Endothelial cell of umbilical vein (primary cell): Measurements from ENCODE around the gene TXNIP. TPM values are rescaled to one million over a fixed set of nuclear protein-coding genes. Genes with fewer than 3 reads are reported as not detected.
A peak's percentile ranks its signal among the peaks of the same experiment; 100 is the strongest.

Experiments used
- BruUV-seq: library from RNA; stranded (reverse); fragments of 400-500 nt; replicated peaks from 2 replicates; lab custom pipeline; 2021; lab: Mats Ljungman, UMichigan
- CTCF ChIA-PET: fragments of 300-600, 350-600 bp; sonication (Branson Sonifier 250); formaldehyde crosslinking; loops from one replicate; lab custom pipeline; 2021; ENCODE audit warnings: antibody characterized with exemption, inconsistent platforms; lab: Charles Lee
- POLR2A ChIA-PET: fragments of 300-600, 350-600 bp; sonication (Branson Sonifier 250); formaldehyde crosslinking; loops from one replicate; lab custom pipeline; 2021; ENCODE audit warnings: antibody characterized with exemption, inconsistent platforms; lab: Charles Lee
- DNase-seq: peaks from one replicate; pipeline ENCODE4 v3.0.0-alpha.2; 2011; ENCODE audit warnings: low read depth, low spot score
- FAIRE-seq: peaks from 2 replicates; lab custom pipeline; 2011; peaks lifted over from hg19 to GRCh38; lab: Jason Lieb, UNC
- H2AFZ ChIP-seq: 2 replicates; pipeline ENCODE4 v1.6.0; 2012; ENCODE audit warnings: low read depth, low read length, control low read depth, inconsistent platforms
- H3K27ac ChIP-seq: 2 replicates; pipeline ENCODE4 v1.5.1; 2011; ENCODE audit warnings: low read depth, mild to moderate bottlenecking, control low read depth, low read length, moderate library complexity; ENCODE audit not compliant: insufficient read depth
- H3K27me3 ChIP-seq, 2 experiments: 2 replicates each; pipeline versions ENCODE4 v1.6.0 to v1.6.1; 2011; ENCODE audit warnings: low read length in 2 of 2, mixed read lengths in 1 of 2; ENCODE audit not compliant: control insufficient read depth in 2 of 2, insufficient read depth in 2 of 2
- H3K36me3 ChIP-seq, 2 experiments: 2 replicates in 1 of 2; 3 replicates in 1 of 2; pipeline ENCODE4 v1.5.1; 2011; ENCODE audit warnings: low read length in 2 of 2, mild to moderate bottlenecking in 1 of 2, moderate library complexity in 1 of 2; ENCODE audit not compliant: control insufficient read depth in 2 of 2, insufficient read depth in 2 of 2; ENCODE audit errors: extremely low read depth in 1 of 2
- H3K4me1 ChIP-seq: 3 replicates; pipeline ENCODE4 v1.5.1; 2011; ENCODE audit warnings: mild to moderate bottlenecking, low read length; ENCODE audit not compliant: control insufficient read depth, insufficient read depth; ENCODE audit errors: extremely low read depth
- H3K4me2 ChIP-seq: 2 replicates; pipeline ENCODE4 v1.6.1; 2011; ENCODE audit warnings: low read length, control low read depth, mixed read lengths; ENCODE audit not compliant: insufficient read depth
- H3K4me3 ChIP-seq, 3 experiments: fragments of 200-600 bp in 1 of 3; sonication (generic), shearing (Covaris generic) in 1 of 3; replicated peaks in 1 of 3; 2 replicates each; pipeline ENCODE4 v1.5.1; 2011 to 2016; ENCODE audit warnings: control low read depth in 3 of 3, low read length in 3 of 3, mild to moderate bottlenecking in 2 of 3, inconsistent platforms in 1 of 3, low read depth in 1 of 3, moderate library complexity in 1 of 3; ENCODE audit not compliant: insufficient read depth in 1 of 3
- H3K79me2 ChIP-seq: 2 replicates; pipeline ENCODE4 v1.6.0; 2012; ENCODE audit warnings: low read length, inconsistent platforms; ENCODE audit not compliant: control insufficient read depth, insufficient read depth
- H3K9ac ChIP-seq: replicated peaks from 2 replicates; pipeline ENCODE3; 2011; ENCODE audit warnings: low read length, control low read depth; ENCODE audit not compliant: insufficient read depth; ENCODE audit errors: extremely low read depth
- H3K9me1 ChIP-seq: replicated peaks from 3 replicates; pipeline ENCODE4 v1.6.0; 2011; ENCODE audit warnings: mild to moderate bottlenecking, low read length; ENCODE audit not compliant: control insufficient read depth, insufficient read depth; ENCODE audit errors: extremely low read depth
- H3K9me3 ChIP-seq: replicated peaks from 2 replicates; pipeline ENCODE4 v1.5.1; 2012; ENCODE audit warnings: low read length, inconsistent platforms; ENCODE audit not compliant: control insufficient read depth, insufficient read depth
- H4K20me1 ChIP-seq: replicated peaks from 2 replicates; pipeline ENCODE3; 2011; ENCODE audit warnings: mild to moderate bottlenecking, low read length; ENCODE audit not compliant: control insufficient read depth, insufficient read depth; ENCODE audit errors: extremely low read depth
- CTCF ChIP-seq, 2 donors: IDR thresholded peaks; 1 replicate in 1 of 2; 2 replicates in 1 of 2; pipeline ENCODE4 v1.5.1; 2011; ENCODE audit warnings: low read length in 2 of 2, mild to moderate bottlenecking in 2 of 2, moderate library complexity in 2 of 2, control low read depth in 1 of 2, inconsistent platforms in 1 of 2, low read depth in 1 of 2; ENCODE audit not compliant: insufficient read depth in 1 of 2; ENCODE audit errors: extremely low read depth in 1 of 2
- EZH2 ChIP-seq: IDR thresholded peaks from 2 replicates; pipeline ENCODE4 v1.6.1; 2012; ENCODE audit warnings: borderline replicate concordance, low read depth, mild to moderate bottlenecking, moderate library complexity, low read length, inconsistent platforms; ENCODE audit not compliant: severe bottlenecking
- FOS ChIP-seq: IDR thresholded peaks from 2 replicates; pipeline ENCODE4 v1.6.1; 2011; ENCODE audit warnings: mild to moderate bottlenecking, low read length, moderate library complexity, borderline replicate concordance; ENCODE audit not compliant: insufficient read depth
- GATA2 ChIP-seq: IDR thresholded peaks from 2 replicates; pipeline ENCODE4 v1.7.0; 2011; ENCODE audit warnings: low read depth, mild to moderate bottlenecking, moderate library complexity, mixed read lengths, low read length; ENCODE audit not compliant: insufficient read length, insufficient read depth
- JUN ChIP-seq: IDR thresholded peaks from 2 replicates; pipeline ENCODE4 v1.6.1; 2011; ENCODE audit warnings: borderline replicate concordance, low read depth; ENCODE audit not compliant: insufficient read length, insufficient read depth
- MAX ChIP-seq: IDR thresholded peaks from 2 replicates; pipeline ENCODE4 v1.6.1; 2011; ENCODE audit not compliant: insufficient read depth, insufficient read length
- MYC ChIP-seq: IDR thresholded peaks from one replicate; pipeline ENCODE4 v1.6.1; 2011; ENCODE audit warnings: mild to moderate bottlenecking, low read depth, low read length
- POLR2A ChIP-seq: IDR thresholded peaks from 2 replicates; pipeline ENCODE4 v1.6.1; 2012; ENCODE audit warnings: low read depth, mild to moderate bottlenecking, control low read depth, low read length
- POLR2AphosphoS5 ChIP-seq: IDR thresholded peaks from 2 replicates; pipeline ENCODE4 v1.6.1; 2012; ENCODE audit warnings: low read depth, mild to moderate bottlenecking, control low read depth, low read length, moderate library complexity; ENCODE audit not compliant: insufficient read depth
- dilution Hi-C: fragments of 300-500 bp; cut with MboI; formaldehyde crosslinking; loops from one replicate; pipeline ENCODE4 v1.15.0; 2019; ENCODE audit warnings: low sequenced_read_pairs; ENCODE audit not compliant: extremely low pct_ligation_motif_present
- intact Hi-C: fragments of 100-400 bp; cut with micrococcal nuclease; formaldehyde crosslinking; loops from one replicate; pipeline ENCODE4 v1.10.0; 2022
- polyA plus RNA-seq, 4 experiments: library from polyadenylated mRNA; depleted of rRNA in 3 of 4; stranded (reverse) in 3 of 4; unstranded in 1 of 4; fragments of >200 nt; gene quantifications; 2 replicates each; pipeline versions ENCODE4 v1.2.1 to v1.2.3, GENCODE V29; 2011 to 2012; ENCODE audit warnings: missing spikeins in 1 of 4
- total RNA-seq: library from RNA; stranded (reverse); gene quantifications from 2 replicates; pipeline ENCODE4 v1.2.3, GENCODE V29; 2021

The TXNIP gene
- total and polyA plus RNA-seq, 2 donors (not counting 3 experiments of a cell fraction or from before 2014, with no cell fraction given): 9.1 to 21.8 TPM

GRCh38 chr1:145995148-145995881 is 1.1 kb downstream of the TXNIP start:
- peaks cover 10% of the 10 kb centered on the region for H3K79me2 ChIP-seq
- H3K9me1 ChIP-seq: no peaks in the 10 kb centered on the region
- dilution Hi-C loops: no loop called here

More at GRCh38 chr1:145995148-145995881, 1.1 kb downstream of the TXNIP start:
- Histone ChIP-seq H3K36me3 (peaks cover 2 to 16% of the 10 kb centered on the region in 2 experiments), H3K27ac (no peak overlapping the region), H3K9ac (peak overlapping the region; percentile 49), H3K4me3 (peak overlapping the region; percentile 97 to 98 (median 98)), H4K20me1 (no peaks in the 10 kb centered on the region), H3K4me2 (peak overlapping the region; percentile 98), H3K9me3 (no peaks in the 10 kb centered on the region), H2AFZ (peak overlapping the region; percentile 72), H3K4me1 (peaks cover 19% of the 10 kb centered on the region), H3K27me3 (no peaks in the 10 kb centered on the region)
- no peak for TF ChIP-seq JUN
- no peak for TF ChIP-seq EZH2
- TF ChIP-seq GATA2: no peak
- no peak for TF ChIP-seq POLR2A
- no peak for TF ChIP-seq FOS
- TF ChIP-seq POLR2AphosphoS5: no peak
- TF ChIP-seq CTCF (IDR thresholded peaks at IDR 0.05; ENCODE audit: extremely low read depth in 1 of 2, insufficient read depth in 1 of 2, low read depth in 1 of 2, low read length in 2 of 2): no peak
- no peak for TF ChIP-seq MAX
- TF ChIP-seq MYC: no peak
- intact Hi-C loops: no loop called here
- DNase-seq (peak; percentile 17), FAIRE-seq (peak; percentile 67)
- no TSS peak for BruUV-seq
- POLR2A ChIA-PET: no interaction called here
- CTCF ChIA-PET: interaction anchor here (4.2 to 10.4 kb wide), 2 partner anchors 12 to 16 kb away, joined by 25 to 87 read pairs; no protein-coding TSS in a partner anchor
